HG02763 (cell line): ENCODE data around the gene NTRK2.

Source experiments
- ATAC-seq: cut with Tn5 transposase; IDR thresholded peaks from one replicate; pipeline ENCODE4 v1.9.1; 2021; ENCODE audit warnings: mild to moderate bottlenecking, moderate library complexity; ENCODE audit not compliant: unreplicated experiment

The NTRK2 gene

GRCh38 chr9:84966876-84967830 is 297.6 kb downstream of the NTRK2 start:
- ATAC-seq = no peak

GRCh38 chr9:84969084-84969483 is 299.6 kb downstream of the NTRK2 start:
- no peak for ATAC-seq

GRCh38 chr9:84969736-84970135 is 300.2 kb downstream of the NTRK2 start:
- ATAC-seq = no peak

GRCh38 chr9:84970432-84970831 is 300.9 kb downstream of the NTRK2 start:
- no peak for ATAC-seq

DNA sequence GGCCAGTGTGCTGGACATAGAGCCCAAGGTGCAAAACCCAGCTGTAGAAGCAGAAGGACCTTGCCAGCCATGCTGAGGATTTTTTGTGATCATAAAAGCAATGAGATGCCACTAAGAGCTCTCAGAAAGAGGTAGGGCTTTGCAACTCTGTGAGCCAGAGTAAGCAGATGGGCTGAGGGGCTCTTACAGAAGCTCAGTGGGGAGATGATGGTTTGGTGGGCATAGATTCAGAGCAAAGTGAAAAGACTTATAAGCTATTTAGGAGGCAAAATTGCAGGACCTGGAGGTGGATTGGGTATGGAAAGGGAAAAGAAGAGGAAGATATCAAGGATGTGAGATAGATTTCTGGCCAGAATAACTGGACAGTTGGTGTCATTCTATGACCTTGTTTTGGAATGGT is 302.0 kb downstream of the NTRK2 start:
- ATAC-seq = no peak

- no peak for ATAC-seq
These were observed 304.7 kb downstream of the NTRK2 start for GRCh38 chr9:84974258-84974657.

DNA sequence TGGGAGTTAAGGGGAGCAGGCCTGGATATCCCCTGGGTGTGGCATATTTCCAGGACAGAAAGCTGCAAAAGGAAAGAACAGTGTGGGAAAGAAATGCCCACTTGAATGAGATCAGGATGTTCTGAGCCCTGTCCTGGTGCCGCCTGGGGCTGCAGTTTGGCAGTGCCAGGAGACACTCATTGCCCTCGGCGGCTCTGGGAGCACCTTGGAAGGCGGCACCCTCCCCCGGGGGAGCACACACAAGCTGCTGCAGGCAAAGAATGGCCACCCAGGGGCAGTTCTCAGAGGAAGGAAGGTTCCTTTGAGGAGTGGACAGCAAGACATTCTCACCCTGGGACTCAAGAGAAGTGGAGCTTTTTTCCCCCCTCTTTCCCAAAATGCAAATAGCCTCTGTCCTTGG is 305.3 kb downstream of the NTRK2 start:
- no peak for ATAC-seq

DNA sequence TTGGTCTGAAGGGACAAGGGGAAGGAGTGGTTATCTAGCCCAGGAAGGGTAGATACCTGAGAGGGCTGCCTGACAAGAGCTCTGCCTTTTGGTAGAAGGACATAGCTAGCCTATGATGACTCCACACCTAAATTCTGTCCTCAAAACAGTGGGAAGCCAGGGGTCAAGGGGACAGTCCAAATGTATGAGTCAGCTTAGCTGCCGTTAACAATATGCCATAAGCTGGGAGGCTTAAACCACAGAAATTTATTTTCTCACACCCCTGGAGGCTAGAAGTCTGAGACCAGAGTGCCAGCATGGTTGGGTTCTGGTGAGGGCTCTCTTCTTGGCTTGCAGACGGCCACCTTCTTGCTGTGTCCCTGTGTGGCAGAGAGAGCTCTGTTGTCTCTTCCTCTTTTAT is 306.4 kb downstream of the NTRK2 start:
- no peak for ATAC-seq

DNA sequence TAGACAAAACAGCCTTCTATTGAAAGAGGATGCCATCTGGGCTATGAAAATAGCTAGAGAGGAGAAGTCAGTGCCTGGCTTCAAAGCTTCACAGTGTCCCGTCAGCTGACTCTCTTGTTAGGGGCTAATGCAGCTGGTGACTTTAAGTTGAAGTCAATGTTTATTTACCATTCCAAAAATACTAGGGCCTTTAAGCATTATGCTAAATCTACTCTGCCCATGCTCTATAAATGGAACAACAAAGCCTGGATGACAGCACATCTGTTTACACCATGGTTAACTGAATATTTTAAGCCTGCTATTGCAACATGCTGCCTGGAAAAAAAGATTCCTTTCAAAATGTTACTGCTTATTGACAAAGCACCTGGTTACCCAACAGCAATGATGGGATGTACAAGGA is 309.1 kb downstream of the NTRK2 start:
- ATAC-seq = no peak

GRCh38 chr9:84983749-84984148 is 314.2 kb downstream of the NTRK2 start:
- ATAC-seq = no peak

DNA sequence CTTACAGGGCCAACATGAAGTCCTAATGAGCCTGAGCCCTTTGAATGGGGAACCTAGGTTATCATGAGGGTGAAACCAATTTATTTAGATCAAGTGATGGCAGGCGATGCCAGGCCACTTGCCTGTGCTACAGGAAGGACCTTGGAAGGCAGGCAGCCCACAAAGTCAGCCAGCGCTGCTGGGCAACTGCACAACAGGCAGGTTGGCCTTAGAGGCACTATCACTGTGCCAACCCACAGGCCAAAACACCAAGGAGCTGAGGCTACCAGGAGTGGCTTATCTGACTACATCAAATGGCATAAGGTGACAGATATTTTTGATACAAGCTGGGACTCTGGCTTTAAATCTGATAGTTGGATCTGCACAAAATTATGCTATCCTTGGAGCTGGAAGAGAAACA is 319.1 kb downstream of the NTRK2 start:
- ATAC-seq = no peak

DNA sequence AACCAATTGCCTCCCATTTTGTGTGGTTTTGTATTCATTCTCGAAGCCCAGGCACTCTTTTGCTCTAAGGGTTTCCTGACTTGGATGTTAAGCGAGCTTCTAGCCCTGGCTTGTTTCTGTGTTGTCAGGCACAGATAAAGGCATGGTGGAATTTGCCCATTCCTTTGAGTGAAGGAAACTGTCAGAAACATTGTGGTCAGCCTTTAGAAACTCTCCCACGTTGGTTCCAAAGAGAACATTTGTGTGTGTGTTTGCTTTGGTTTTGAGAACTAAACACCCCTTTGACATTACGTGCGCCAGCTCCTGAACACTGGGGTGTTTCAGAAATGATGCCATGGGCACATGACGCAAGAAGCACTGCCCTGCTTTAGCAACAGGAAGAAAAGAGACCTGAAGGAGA is 320.9 kb downstream of the NTRK2 start:
- ATAC-seq = no peak

- no peak for ATAC-seq
These were observed 321.5 kb downstream of the NTRK2 start for GRCh38 chr9:84990850-84991513.

DNA sequence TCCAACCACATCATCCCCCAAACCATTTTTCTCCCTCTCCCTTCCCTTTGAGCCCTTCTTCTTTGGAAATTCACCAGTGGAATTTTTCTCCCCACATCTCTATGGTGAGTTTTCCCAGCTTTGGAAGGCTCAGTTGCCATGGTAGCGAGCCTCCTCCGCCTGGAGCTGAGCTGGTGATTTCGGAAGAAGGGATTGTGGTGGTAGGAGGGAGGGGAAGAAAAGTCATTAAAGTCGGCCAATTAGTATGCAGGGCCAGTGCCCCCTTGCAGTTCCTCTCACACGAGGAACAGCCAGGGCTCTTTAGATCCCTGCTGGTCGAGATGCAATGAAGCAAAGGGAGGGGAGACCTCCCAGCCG is 322.0 kb downstream of the NTRK2 start:
- no peak for ATAC-seq

GRCh38 chr9:84992381-84992780 is 322.9 kb downstream of the NTRK2 start:
- ATAC-seq = no peak

DNA sequence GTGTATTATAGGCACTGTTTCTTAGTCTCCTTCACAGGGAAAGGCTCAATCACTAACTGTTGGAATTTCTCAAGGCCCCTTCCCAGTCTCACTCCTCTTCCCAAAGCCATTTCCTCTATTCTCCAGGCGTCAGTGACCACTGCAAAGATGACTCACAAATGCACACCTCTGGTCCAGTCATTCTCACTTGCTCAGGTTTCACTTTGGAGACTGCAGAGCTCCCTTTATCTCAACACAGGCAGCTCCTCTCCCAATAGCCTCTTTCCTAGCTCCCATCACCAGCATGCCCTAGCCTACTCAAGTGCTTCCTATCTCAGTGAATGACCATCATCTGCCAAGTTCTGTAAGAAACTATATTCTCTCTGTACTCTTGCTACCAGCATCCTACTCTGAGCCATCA is 323.6 kb downstream of the NTRK2 start:
- no peak for ATAC-seq

GRCh38 chr9:84996029-84996428 is 326.5 kb downstream of the NTRK2 start:
- ATAC-seq = no peak

- ATAC-seq = no peak
These were observed 327.2 kb downstream of the NTRK2 start for GRCh38 chr9:84996716-84997115.

- no peak for ATAC-seq
These were observed 327.9 kb downstream of the NTRK2 start for GRCh38 chr9:84997472-84997871.

DNA sequence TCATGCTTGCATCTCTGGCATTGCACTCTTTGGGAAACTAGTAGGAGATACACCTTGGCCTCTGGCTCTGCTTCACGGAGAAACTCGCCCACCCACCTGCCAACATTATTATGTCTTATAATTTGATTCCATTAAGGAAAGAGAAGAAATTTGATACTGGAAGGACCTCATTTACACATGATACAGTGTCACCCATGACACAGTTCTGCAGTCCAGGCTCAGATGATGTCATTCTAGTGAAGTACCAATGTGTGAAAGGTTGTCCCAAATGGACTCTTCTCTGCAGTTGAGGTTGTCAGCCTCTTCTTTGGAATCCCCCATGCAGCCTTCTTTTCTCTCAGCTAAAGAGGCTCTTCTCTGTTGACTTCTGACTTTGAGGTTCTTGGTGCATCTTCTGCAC is 329.1 kb downstream of the NTRK2 start:
- no peak for ATAC-seq

GRCh38 chr9:84999788-85000187 is 330.3 kb downstream of the NTRK2 start:
- no peak for ATAC-seq

DNA sequence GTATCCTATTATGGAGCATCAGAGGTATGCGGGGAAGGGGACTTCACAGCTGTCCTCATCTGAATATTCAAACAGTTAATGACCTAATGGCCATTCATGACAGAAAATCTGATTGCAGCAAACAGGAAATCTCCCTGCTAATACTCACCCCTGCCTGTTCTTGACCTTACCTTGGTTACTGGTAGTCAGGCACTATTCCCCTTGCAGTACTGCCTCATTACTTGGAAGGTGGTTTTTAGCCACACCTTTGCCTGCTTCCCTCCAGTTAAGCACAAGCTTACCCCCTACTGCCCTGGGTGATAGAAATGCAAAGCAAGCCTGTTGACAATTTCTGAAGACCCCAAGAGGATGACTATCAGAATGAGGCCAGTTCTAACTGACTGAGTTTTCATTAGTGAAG is 332.4 kb downstream of the NTRK2 start:
- no peak for ATAC-seq
